ENCODE measurements around the gene KRT2. TPM values are rescaled to one million over a fixed set of nuclear protein-coding genes. Genes with fewer than 3 reads are reported as not detected.

Gene KRT2
- total and polyA plus RNA-seq, 10 of the 15 experiments (the other 5 are each of a cell fraction or from before 2014, with no cell fraction given) = 0.08 to 0.12 TPM; not detected in 8

DNA sequence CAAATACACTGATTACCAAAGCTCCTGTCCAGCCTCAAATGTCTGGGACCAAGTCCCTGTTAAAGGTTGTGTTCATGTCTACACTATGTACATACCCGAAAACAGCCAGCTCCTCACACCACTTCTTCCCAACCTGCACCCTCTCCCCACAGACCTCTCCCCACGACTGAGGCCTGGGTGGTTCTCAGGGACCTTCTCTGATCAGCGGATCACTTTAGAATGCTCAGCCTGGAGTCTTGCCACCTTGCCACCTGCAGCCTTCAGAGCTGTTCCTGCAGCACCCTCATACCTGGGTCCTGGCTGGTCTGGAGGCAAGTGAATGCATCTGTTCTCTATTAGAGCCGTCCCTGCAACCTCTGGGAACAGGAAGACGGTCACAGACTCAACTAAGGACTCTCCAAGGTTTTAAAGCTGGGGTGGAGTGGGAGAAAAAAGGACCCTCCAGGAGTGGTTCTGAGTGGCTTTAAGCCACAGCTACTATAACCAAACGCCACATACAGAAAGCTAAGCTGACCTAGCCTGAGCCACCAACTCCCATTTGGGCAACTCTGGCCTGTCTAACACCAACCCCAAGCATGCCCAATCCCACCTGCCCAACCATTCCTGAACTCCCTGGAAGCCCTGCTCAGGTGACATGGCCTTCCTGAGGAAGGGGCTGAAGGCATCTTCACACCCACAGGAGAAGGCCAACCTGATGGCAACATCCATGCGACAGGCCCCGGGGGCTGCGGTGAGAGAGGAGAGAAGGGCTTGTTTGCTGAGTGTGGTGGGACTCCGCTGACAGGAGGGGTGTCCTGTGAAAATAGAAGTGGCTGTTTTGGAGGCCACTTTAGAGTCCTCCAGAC lies 8.6 kb downstream of the KRT2 start:
- Histone ChIP-seq H3K27ac (ENCODE audit: control insufficient read depth, insufficient read depth) (no peak overlapping the region), H3K79me2 (ENCODE audit: control insufficient read depth, insufficient read depth, low read length) (no peaks in the 10 kb centered on the region), H3K27me3 (replicated peaks in 1 of 2; ENCODE audit: control insufficient read depth in 2 of 2, insufficient read depth in 2 of 2, low read length in 1 of 2) (peaks cover 3 to 6% of the 10 kb centered on the region in 2 experiments; a peak in 3 of 4 replicates), H3K9me3 (replicated peaks; ENCODE audit: control insufficient read depth, insufficient read depth, low read length) (no peaks in the 10 kb centered on the region), H3K9ac (ENCODE audit: control insufficient read depth, insufficient read depth, low read length) (no peak overlapping the region), H3K4me3 (no peak overlapping the region), H2AFZ (ENCODE audit: control insufficient read depth, low read depth, low read length) (no peak overlapping the region), H3K4me1 (ENCODE audit: control insufficient read depth, insufficient read depth, low read length) (no peaks in the 10 kb centered on the region), H4K20me1 (ENCODE audit: control insufficient read depth, insufficient read depth) (no peaks in the 10 kb centered on the region), H3K4me2 (ENCODE audit: control insufficient read depth, insufficient read depth) (no peak overlapping the region), H3K36me3 (ENCODE audit: control insufficient read depth in 2 of 2, insufficient read depth in 2 of 2, low read length in 1 of 2) (no peaks in the 10 kb centered on the region)
- no peak for TF ChIP-seq MTA2 (IDR thresholded peaks at IDR 0.05; ENCODE audit: low read depth)
- ChIA-PET POLR2A (no interaction called here), CTCF (no interaction called here), RAD21 (ENCODE audit: unreplicated experiment) (no interaction called here), SMC1A (ENCODE audit: uncharacterized antibody, unreplicated experiment) (no interaction called here)
- no peak for DNase-seq (ENCODE audit: low read depth, low spot score)
- intact Hi-C loops (cut with micrococcal nuclease; ENCODE audit: unreplicated experiment) (no loop called here), in situ Hi-C loops (cut with MboI) (no loop called here)
- WGBS (ENCODE audit: insufficient coverage, insufficient replicate concordance, low lambda C conversion rate, missing lambda C conversion rate) = 27% methylated on average over 10 of the region's 10 CpGs
- no TSS peak for BruUV-seq (replicated peaks)
- ATAC-seq = no peak
- no peak for FAIRE-seq

DNA sequence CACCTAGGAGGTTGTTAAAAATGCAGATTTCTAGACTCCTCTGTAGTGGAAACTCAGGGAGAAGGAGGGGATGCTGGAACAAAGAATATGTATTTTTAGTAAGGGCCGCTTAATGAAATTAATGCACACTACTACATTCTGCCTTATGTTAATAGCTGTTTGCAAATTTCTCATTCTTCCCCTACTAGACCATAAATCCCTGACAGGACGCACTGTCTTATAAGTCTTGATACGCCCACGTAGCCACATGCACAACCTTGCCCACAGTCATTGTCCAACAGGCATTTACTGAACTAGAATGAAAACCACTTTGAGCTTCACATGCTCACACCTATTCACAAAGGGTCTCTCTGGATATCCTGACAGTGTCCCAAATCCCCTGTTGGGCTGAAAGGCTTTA lies 10.5 kb downstream of the KRT2 start:
- BruUV-seq (replicated peaks) = no TSS peak
- in situ Hi-C loops (cut with MboI) = no loop called here
- no peak for ATAC-seq
- POLR2A ChIA-PET = no interaction called here
- Histone ChIP-seq H3K27me3 (replicated peaks in 1 of 2; ENCODE audit: control insufficient read depth in 2 of 2, insufficient read depth in 2 of 2, low read length in 1 of 2) (peaks cover 1 to 6% of the 10 kb centered on the region in 2 experiments; a peak in 2 of 4 replicates), H3K4me2 (ENCODE audit: control insufficient read depth, insufficient read depth) (no peak overlapping the region), H3K27ac (ENCODE audit: control insufficient read depth, insufficient read depth) (no peak overlapping the region), H2AFZ (ENCODE audit: control insufficient read depth, low read depth, low read length) (no peak overlapping the region), H3K4me3 (no peak overlapping the region), H3K9me3 (replicated peaks; ENCODE audit: control insufficient read depth, insufficient read depth, low read length) (no peaks in the 10 kb centered on the region), H4K20me1 (ENCODE audit: control insufficient read depth, insufficient read depth) (no peaks in the 10 kb centered on the region), H3K4me1 (ENCODE audit: control insufficient read depth, insufficient read depth, low read length) (no peaks in the 10 kb centered on the region), H3K79me2 (ENCODE audit: control insufficient read depth, insufficient read depth, low read length) (no peaks in the 10 kb centered on the region), H3K9ac (ENCODE audit: control insufficient read depth, insufficient read depth, low read length) (no peak overlapping the region), H3K36me3 (ENCODE audit: control insufficient read depth in 2 of 2, insufficient read depth in 2 of 2, low read length in 1 of 2) (no peaks in the 10 kb centered on the region)
- DNase-seq (ENCODE audit: low read depth, low spot score) = no peak
- RAD21 ChIA-PET (ENCODE audit: unreplicated experiment) = no interaction called here
- 30% methylated on average over 4 of the region's 4 CpGs for WGBS (ENCODE audit: insufficient coverage, insufficient replicate concordance, low lambda C conversion rate, missing lambda C conversion rate)
- SMC1A ChIA-PET (ENCODE audit: uncharacterized antibody, unreplicated experiment) = interaction anchor here (0.6 kb wide), 1 partner anchor 33 kb away, joined by 3 read pairs; no protein-coding TSS in a partner anchor
- intact Hi-C loops (cut with micrococcal nuclease; ENCODE audit: unreplicated experiment) = no loop called here
- FAIRE-seq = no peak
- CTCF ChIA-PET = no interaction called here
- no peak for TF ChIP-seq FOXK2 (IDR thresholded peaks at IDR 0.05)
- no peak for TF ChIP-seq RAD21 (IDR thresholded peaks at IDR 0.05; ENCODE audit: insufficient read depth, low read depth, low read length)
- no peak for TF ChIP-seq KAT2A (conservative IDR thresholded peaks at IDR 0.05; ENCODE audit: control insufficient read depth, low read depth, low read length)
- no peak for TF ChIP-seq TCF3 (IDR thresholded peaks at IDR 0.05; ENCODE audit: borderline replicate concordance, insufficient read depth, low read depth, low read length)
- no peak for TF ChIP-seq ASH2L (IDR thresholded peaks at IDR 0.05; ENCODE audit: borderline replicate concordance, low read depth)
- TF ChIP-seq, protein P1, sequence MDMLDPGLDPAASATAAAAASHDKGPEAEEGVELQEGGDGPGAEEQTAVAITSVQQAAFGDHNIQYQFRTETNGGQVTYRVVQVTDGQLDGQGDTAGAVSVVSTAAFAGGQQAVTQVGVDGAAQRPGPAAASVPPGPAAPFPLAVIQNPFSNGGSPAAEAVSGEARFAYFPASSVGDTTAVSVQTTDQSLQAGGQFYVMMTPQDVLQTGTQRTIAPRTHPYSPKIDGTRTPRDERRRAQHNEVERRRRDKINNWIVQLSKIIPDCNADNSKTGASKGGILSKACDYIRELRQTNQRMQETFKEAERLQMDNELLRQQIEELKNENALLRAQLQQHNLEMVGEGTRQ (IDR thresholded peaks at IDR 0.05; ENCODE audit: borderline replicate concordance, low read depth, low read length) = no peak
- no peak for TF ChIP-seq ZBED1 (IDR thresholded peaks at IDR 0.05; ENCODE audit: borderline replicate concordance)
- TF ChIP-seq CBFB (IDR thresholded peaks at IDR 0.05; ENCODE audit: low read depth) = no peak
- no peak for TF ChIP-seq TAF1 (IDR thresholded peaks at IDR 0.05; ENCODE audit: borderline replicate concordance, low read depth, low read length)
- TF ChIP-seq MTA3 (IDR thresholded peaks at IDR 0.05; ENCODE audit: borderline replicate concordance, low read length) = no peak
- TF ChIP-seq RELA (IDR thresholded peaks at IDR 0.05; ENCODE audit: borderline replicate concordance, partially characterized antibody) = no peak
- no peak for TF ChIP-seq BCL11A (IDR thresholded peaks at IDR 0.05; ENCODE audit: low read depth, low read length)

All from GM12878 (cell line).